ENCODE data around the gene SETD2.

DNA sequence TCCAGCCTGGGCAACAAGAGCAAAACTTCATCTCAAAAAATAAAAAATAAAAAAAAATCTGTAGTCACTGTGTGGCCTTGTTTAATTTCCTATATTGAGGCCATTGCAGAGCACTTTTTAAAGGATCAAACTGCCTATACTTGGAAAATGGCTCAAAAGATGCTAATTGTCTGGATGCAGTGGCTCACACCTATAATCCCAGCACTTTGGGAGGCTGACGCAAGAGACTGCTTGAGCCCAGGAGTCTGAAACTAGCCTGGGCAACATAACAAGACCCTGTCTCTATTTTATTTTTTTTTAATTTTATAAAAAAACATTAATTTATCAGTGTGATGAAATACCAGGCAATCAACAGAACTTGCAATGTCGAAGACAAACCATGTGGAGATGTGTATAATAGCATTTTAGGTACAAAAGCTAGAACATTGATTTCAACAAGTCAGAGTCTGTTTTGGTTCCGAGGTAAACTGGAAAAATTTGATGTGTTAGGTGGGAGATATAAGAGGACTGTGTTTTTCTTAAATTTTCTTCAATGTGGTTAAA lies 47.0 kb upstream of the SETD2 start:
- TF ChIP-seq YY1 (IDR thresholded peaks at IDR 0.05; ENCODE audit: low read depth) (no peak), EP300 (IDR thresholded peaks at IDR 0.05; ENCODE audit: borderline replicate concordance) (no peak), TEAD4 (IDR thresholded peaks at IDR 0.05) (no peak), EGR1 (IDR thresholded peaks at IDR 0.05) (no peak), REST (IDR thresholded peaks at IDR 0.05; ENCODE audit: low read depth) (no peak), TAF1 (IDR thresholded peaks at IDR 0.05; ENCODE audit: low read depth) (no peak), USF1 (IDR thresholded peaks at IDR 0.05) (no peak)
- TF ChIP-seq, protein P1, sequence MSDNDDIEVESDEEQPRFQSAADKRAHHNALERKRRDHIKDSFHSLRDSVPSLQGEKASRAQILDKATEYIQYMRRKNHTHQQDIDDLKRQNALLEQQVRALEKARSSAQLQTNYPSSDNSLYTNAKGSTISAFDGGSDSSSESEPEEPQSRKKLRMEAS (IDR thresholded peaks at IDR 0.05) = no peak
